ENCODE results near the gene ATL1.

DNA sequence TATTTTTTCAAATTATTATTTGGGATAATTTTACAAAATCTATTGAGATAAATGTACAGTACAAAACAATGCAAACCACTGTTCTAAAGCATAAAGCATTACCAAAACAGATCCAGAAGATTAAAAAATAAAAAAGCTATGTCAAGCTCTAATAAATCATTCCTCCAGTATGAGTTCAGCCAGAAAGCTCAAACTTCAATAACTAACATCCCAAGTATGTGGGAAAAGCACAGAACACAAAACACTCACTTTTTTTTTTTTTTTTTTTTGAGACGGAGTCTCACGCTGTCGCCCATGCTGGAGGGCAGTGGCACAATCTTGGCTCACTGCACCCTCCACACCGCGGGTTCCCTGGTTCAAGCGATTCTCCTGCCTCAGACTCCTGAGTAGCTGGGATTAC lies 96.8 kb downstream of the ATL1 start:
- TF ChIP-seq, protein P1, sequence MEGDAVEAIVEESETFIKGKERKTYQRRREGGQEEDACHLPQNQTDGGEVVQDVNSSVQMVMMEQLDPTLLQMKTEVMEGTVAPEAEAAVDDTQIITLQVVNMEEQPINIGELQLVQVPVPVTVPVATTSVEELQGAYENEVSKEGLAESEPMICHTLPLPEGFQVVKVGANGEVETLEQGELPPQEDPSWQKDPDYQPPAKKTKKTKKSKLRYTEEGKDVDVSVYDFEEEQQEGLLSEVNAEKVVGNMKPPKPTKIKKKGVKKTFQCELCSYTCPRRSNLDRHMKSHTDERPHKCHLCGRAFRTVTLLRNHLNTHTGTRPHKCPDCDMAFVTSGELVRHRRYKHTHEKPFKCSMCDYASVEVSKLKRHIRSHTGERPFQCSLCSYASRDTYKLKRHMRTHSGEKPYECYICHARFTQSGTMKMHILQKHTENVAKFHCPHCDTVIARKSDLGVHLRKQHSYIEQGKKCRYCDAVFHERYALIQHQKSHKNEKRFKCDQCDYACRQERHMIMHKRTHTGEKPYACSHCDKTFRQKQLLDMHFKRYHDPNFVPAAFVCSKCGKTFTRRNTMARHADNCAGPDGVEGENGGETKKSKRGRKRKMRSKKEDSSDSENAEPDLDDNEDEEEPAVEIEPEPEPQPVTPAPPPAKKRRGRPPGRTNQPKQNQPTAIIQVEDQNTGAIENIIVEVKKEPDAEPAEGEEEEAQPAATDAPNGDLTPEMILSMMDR (IDR thresholded peaks at IDR 0.05), result no peak
- TF ChIP-seq POLR2A (IDR thresholded peaks at IDR 0.05) (no peak), POLR2AphosphoS5 (IDR thresholded peaks at IDR 0.05) (no peak)

Measured in sigmoid colon (tissue), 4 donors.